GM12875 (cell line): ENCODE data around the gene PLEKHH3.

Experiments used
- H3K4me3 ChIP-seq: one replicate; pipeline ENCODE4 v1.5.1; 2011; ENCODE audit warnings: low read depth, low read length, control low read depth
- TF ChIP-seq, protein P1 (sequence below): IDR thresholded peaks from 2 replicates; pipeline ENCODE4 v1.5.1; 2011; ENCODE audit warnings: low read depth, mild to moderate bottlenecking, control low read depth, inconsistent platforms, low read length, moderate library complexity, borderline replicate concordance; ENCODE audit not compliant: insufficient read depth

PLEKHH3 gene, protein sequence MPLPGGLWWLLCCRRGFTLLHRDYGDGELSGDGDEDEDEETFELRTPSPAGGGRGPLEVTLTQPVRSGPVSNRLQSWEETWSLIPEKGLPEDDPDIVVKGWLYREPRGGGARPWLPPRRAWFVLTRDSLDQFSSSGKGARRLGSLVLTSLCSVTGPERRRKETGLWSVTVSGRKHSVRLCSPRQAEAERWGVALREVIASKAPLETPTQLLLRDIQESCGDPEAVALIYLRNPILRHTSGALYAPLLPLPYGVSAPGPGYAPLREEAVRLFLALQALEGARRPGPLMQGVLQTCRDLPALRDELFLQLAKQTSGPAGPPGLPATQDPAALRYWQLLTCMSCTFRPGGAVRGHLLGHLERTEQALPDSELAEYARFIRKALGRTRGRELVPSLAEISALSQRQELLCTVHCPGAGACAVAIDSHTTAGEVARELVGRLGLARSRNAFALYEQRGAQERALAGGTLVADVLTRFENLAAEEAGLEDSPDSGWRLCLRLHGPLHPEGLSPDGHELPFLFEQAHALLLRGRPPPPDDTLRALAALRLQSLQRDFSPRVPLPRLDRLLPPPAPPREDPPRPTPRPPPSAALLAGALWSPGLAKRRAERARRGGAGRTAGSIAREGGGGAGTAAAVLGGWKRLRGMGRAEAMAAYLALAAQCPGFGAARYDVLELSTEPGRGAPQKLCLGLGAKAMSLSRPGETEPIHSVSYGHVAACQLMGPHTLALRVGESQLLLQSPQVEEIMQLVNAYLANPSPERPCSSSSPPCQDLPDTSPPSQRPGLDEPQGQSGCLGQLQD

DNA sequence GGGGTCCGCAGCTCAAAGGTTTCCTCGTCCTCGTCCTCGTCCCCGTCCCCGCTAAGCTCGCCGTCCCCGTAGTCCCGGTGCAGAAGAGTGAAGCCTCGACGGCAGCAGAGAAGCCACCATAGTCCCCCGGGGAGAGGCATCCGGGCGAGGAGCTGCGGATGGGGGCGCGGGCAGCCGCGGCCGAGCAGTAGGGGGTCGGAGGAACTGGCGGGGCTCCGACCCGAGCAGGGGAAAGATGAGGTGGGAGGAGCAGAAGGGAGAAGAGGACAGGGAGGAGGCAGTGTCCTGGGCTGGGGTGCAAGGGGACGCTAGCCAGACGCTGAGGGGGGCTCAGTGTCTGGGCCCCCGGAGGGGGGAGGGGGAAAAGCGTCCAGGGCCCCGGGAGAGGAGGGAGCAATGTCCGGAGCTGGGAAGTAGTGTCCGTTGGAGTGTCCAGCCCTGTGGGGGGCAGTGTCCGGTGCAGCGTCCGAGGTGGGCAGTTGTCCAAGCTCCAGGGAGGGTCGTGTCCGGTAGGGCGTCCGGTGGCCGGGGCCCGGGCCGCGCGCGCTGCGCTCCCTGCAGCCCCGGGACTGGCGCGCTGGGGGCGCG lies at the start of gene PLEKHH3:
TSS of gene PLEKHH3 (minus strand) at position 571 of the 588 bp plus-strand sequence. CDS start at position 140, 431 bp downstream.
- peak within 1 kb of the TSS; percentile 73 for H3K4me3 ChIP-seq
- TF ChIP-seq, protein P1, sequence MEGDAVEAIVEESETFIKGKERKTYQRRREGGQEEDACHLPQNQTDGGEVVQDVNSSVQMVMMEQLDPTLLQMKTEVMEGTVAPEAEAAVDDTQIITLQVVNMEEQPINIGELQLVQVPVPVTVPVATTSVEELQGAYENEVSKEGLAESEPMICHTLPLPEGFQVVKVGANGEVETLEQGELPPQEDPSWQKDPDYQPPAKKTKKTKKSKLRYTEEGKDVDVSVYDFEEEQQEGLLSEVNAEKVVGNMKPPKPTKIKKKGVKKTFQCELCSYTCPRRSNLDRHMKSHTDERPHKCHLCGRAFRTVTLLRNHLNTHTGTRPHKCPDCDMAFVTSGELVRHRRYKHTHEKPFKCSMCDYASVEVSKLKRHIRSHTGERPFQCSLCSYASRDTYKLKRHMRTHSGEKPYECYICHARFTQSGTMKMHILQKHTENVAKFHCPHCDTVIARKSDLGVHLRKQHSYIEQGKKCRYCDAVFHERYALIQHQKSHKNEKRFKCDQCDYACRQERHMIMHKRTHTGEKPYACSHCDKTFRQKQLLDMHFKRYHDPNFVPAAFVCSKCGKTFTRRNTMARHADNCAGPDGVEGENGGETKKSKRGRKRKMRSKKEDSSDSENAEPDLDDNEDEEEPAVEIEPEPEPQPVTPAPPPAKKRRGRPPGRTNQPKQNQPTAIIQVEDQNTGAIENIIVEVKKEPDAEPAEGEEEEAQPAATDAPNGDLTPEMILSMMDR, result no peak

DNA sequence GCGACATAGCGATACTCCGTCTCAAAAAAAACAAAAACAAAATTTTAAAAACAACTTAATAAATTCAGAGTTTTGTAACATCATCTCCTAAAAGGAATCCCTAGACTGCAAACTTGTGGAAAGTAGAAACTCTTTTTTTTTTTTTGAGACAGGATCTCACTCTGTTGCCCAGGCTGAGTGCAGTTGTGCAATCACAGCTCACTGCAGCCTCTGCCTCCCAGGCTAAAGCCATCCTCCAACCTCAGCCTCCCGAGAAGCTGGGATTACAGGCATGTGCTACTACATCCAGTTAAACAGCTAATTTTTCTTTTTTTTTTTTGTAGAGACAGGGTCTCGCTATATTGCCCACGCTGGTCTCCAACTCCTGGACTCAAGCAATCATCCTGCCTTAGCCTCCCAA lies 48.3 kb upstream of the PLEKHH3 start:
- H3K4me3 ChIP-seq, result no peak overlapping the region
- TF ChIP-seq, protein P1, result no peak

DNA sequence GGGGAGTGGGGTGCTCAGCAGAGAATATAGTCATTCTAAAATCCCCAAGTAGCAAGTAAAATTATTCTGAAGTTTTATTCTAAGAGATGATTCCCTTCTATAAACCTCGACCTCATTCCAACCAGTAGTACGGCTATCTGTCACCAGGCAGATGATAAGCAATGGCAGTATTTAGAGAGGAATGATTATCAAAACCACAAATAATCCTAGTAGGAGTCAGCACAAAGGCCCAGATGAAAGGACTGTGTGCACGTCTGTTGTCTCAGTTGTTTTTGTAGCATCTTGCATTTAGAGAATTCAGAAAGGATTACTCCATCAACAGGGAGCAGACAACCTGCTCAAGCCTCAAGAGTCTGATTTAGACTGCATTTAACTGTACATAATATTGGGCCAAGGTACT lies 46.8 kb upstream of the PLEKHH3 start:
- TF ChIP-seq, protein P1, result no peak
- no peak overlapping the region for H3K4me3 ChIP-seq

DNA sequence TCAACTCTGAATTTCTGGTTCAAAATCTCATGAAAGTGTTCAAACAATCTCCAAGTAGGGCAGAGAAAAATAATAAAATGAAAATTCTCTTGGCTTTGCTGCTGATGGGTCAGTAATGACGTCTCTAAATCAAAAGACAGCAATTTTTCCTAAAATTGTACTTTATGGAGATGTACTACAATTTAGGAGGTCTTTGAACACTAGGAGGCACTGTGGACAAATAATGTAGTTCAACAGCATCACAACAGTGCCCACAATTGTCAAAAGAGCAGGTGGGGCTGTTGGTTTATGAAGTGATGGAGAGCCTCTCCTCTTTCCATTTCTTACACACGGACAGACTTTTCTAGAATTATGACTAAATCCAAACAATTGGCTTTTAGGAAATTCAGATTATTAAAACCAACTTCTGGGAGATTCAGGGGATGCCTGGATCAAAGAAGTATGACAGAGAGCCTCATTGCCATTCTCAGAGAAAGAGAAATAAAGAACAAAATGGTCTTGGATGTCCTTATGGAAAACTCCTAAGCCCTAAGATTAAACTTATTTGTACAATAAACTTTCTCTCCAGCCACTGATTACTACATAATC lies 44.3 kb upstream of the PLEKHH3 start:
- TF ChIP-seq, protein P1, result peak; percentile 50; the same call in 1 of the 2 replicates
- no peak overlapping the region for H3K4me3 ChIP-seq

DNA sequence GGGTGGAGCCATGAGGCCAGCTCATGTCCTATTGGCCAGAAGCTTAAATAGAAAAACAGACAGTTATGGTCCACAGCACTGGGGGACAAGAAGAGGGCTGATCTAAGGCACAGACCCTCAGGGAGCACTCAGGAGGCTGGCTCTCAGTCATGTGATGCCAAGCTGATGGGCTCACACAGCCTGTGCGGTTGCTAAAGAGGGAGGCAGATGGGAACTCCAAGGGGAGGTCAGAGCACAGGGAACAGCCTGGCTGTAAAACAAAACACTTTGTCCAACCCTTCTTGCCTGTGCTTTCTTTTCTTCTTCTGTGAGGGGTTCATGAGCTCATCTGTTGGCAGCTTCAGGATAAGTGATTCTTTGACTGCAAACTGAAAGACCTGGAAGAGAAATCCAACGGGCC lies 32.8 kb upstream of the PLEKHH3 start:
- TF ChIP-seq, protein P1, result no peak
- no peak overlapping the region for H3K4me3 ChIP-seq

DNA sequence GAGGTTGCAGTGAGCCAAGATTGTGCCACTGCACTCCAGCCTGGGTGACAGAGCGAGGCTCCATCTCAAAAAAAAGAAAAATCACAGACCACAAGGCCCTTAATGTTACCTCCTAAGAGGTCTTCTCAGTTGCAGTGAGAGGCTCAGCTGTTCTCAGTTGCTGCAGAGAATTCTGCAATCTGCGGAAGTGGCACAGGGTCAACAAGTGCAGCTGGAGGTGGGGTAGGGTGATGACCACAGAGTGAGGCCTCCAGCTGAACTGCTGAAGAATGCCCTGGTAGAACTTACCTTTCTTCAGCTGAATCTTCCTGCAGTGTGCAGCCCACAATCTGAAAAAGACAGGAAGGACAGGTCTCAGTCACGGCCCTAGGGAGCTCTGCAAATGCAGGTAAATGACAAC lies 31.8 kb upstream of the PLEKHH3 start:
- no peak overlapping the region for H3K4me3 ChIP-seq
- TF ChIP-seq, protein P1, result no peak
